NCI-H748 (cell line): ENCODE results near the gene FGGY.
A peak's percentile ranks its signal among the peaks of the same experiment; 100 is the strongest.
"Not testable (repeated sequence)": the region's sequence is repeated elsewhere in the genome, so short reads cannot be mapped to it uniquely, and the experiment has no call there.

ENCODE experiments used
- DNase-seq: peaks from one replicate; lab custom pipeline; 2025; ENCODE audit not compliant: unreplicated experiment; lab: John Stamatoyannopoulos, UW

Gene FGGY

GRCh38 chr1:59532102-59532501, 235.2 kb downstream of the FGGY start:
- no peak for DNase-seq

DNA sequence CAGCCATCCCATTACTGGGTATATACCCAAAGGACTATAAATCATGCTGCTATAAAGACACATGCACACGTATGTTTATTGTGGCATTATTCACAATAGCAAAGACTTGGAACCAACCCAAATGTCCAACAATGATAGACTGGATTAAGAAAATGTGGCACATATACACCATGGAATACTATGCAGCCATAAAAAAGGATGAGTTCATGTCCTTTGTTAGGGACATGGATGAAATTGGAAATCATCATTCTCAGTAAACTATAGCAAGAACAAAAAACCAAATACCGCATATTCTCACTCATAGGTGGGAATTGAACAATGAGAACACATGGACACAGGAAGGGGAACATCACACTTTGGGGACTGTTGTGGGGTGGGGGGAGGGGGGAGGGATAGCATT, 241.6 kb downstream of the FGGY start:
- DNase-seq = not testable (repeated sequence)

DNA sequence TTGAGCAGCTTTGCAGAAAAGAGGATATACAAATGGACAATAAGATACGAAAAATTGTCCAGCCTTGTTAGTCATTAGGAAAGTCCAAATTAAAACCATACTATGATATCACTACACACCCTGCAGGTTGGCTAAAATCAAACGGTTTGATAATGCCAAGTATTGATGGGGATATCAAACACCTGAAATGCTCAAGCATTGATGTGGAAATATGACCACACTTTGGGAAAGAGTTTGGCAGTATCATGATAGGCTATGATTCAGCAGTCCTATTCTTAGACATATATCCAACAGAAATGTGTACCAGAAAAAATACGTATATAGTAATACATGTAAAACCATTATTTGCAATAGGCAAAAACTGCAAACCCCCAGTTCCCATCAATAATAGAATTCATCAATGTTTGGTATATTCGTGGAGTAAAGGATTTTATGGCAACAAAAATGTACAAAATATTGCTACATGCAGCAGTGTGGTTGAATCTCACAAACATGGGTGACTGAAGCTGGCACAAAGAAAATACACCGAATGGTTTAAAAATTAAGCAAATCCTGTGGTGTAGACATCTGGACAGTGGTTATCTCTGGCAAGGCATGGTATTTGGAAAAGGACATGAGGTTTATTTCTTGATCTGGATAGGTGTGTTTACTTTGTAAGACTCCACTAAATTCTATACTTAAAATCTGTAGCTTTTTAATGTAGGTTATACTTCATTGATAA, 243.2 kb downstream of the FGGY start:
- DNase-seq = no peak

GRCh38 chr1:59541161-59541560, 244.3 kb downstream of the FGGY start:
- DNase-seq = no peak

GRCh38 chr1:59541891-59542290, 245.0 kb downstream of the FGGY start:
- DNase-seq = no peak

DNA sequence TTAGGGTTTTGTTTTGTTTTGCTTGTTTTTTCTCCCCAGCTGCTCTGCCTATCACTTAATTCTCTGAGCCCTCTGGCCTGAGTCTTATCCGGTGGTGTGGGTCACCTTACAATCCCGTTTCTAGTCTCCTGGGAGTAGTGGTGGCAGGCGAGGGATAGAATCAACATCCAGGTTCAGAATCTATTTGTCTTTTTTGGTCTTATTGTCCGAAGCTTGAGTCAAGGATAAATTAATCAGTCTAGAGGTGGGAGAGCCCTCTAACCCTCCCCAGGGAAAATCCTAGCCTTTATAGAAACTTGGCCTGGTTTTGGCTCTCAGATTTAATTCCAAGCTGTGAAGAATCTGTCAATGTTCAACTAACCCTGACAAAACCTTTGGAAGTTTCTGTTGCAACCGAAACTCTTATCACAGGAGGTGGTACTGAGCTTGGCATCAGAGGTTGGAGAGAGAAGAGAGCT, 246.3 kb downstream of the FGGY start:
- no peak for DNase-seq

DNA sequence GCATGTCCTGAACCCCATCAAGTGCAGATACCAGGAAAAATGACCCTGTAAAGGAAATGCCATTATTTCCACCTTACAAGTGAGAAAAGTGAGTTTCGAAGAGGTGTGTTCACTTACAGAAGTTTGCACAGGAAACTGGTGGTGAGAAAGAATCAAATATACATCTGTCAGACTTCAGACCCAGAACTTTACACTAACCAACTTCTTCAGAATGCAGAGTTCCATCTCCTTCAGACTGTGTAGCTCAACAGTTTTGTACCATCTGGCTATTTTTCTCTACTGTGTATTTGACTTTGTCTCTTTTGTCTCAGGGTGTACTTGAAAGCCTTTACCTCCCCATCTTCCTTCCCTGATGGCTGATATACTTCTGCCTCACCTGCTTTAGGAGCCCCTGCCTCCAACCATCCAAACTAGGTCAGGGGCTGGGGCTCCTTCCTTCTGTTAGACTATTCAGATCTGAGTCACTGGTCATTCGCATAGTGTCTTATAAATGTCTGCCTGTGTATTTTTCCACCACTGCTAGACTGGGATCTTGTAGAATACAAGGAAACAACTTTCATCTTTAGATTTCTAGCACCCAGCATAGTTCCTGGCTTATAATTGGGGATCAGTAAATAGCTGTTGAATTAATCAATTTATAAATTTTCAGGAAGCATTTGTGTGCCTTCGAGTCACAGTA, 247.9 kb downstream of the FGGY start:
- DNase-seq = no peak

GRCh38 chr1:59545830-59546229, 248.9 kb downstream of the FGGY start:
- no peak for DNase-seq

GRCh38 chr1:59549066-59549837, 252.4 kb downstream of the FGGY start:
- no peak for DNase-seq

DNA sequence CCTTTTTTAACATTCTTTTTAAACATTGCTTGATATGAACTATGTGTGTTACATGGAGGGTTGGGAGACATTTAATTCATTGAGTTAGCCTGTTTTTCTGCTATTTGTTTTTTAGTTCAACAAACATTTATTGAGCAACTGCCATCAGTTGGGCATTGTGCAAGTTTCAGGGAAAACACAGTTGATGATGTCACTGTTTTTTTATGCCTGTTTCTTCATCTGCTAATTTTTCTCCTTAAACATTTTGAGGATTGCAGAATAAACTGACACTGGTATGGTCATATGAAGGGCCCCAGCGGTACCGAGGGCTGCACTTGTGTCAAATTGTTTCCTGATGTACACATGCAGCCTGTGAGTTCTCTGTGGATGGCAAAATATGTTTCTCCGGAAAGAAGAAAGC, 253.0 kb downstream of the FGGY start:
- DNase-seq = no peak

DNA sequence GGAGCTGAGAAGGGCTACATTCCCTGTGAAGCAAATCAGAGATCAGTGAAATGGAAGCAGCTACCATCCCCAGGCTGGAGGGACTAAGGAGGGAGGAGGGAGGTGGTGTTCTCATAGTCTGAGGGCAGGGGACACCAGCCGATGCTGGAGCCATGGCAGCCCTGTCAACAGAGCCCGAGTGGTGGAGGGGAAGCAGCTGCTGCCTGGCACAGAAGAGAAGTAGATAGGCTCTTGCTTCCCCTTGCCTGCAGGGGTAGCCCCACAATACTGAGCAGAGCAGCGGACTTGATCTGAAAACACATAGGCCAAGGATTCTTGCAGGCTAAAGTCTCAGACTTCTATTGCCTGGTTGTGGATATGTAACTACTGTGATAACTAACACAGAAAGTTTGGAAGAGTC, 255.1 kb downstream of the FGGY start:
- DNase-seq = no peak

DNA sequence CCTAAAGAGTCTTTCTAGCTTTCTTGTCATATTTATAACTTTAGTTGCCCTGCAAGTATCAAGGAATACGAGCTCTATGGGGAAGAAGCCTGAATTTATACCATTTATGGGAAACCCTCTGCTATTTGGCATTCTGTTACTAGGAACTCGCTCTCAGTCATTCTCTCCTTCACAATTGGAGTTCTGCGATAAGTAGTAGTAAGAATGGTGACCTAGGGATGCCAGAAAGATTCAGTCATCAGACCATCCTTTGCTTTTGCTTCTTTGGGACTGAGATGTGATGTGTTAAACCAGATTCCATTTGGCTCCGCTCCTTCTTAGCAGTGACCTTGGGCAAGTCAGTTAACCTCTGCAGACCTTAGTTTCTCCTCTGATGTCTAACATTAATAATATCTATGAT, 256.5 kb downstream of the FGGY start:
- DNase-seq = no peak

GRCh38 chr1:59554011-59554663, 257.2 kb downstream of the FGGY start:
- no peak for DNase-seq

DNA sequence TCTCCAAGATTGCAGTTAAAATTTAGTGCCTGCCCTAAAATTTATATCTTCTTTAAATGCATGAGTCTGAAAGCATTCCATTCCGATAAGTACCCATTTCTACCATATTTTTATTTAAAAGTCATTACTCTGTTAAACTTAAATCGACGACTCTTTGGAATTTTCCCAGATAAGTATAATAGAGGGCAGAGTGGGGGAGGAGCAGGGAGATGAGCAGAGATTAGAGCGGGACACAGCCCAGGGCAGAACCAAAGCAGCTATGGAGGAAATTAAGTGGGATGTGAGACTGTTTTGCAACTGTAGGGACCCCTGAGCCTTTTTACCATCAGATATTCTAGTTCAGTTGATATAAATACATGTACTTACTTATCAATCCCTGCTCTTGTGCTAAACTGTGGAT, 257.9 kb downstream of the FGGY start:
- no peak for DNase-seq

DNA sequence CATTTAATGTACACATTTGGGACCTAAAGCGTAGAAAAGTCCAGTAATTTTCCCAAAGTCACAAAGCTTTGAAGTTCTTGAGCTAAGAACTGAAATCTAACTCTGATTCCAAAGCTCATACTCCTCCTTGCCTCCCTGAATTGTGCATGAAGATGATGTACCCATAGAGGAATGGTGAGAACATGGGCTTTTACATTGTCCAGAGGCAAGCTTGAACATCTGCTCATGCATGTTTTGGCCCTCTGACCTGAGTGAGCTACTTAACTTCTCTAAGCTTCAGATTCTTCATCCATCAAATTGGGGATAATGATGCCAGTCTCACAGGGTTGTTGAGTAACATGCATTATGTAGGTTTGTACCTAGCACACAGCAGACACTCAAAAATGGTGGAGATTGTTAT, 259.5 kb downstream of the FGGY start:
- DNase-seq = no peak

DNA sequence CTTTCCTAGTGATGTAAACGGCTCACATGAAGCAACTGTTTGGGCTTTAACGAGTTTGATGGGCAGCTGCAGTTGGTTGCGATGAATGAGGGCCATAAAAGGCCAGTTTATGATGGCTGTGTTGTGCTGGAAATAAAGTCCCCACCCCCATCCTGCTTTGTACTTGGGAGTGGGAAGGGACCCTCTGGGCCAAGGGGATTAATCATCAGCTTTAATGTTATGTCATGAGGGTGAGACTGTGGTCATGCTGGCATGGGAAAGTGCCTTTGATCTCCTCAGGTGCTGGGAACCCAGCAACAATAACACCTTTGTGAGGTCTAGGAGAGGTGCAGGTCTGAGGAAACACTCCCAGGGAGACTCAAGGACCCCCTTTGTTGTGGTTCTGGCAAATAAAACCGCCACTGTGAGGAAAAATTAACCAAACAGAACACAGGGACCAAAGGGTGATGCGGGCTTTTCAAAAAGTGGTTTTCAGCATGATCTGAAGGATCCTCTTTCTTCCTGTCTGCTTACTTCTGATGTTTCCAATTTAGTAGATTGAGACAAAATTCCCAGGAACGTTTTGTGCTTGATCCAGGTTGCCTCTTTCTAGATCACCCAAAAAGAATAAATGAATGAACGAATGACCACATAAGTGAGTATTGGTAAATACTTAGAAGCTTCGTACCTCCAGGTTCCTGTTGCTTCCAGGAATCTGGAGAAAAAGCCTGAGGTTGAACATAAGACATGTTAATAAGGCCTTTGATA, 260.1 kb downstream of the FGGY start:
- peak; percentile 38 for DNase-seq

- no peak for DNase-seq
Observed at GRCh38 chr1:59557549-59557885, 260.6 kb downstream of the FGGY start.

DNA sequence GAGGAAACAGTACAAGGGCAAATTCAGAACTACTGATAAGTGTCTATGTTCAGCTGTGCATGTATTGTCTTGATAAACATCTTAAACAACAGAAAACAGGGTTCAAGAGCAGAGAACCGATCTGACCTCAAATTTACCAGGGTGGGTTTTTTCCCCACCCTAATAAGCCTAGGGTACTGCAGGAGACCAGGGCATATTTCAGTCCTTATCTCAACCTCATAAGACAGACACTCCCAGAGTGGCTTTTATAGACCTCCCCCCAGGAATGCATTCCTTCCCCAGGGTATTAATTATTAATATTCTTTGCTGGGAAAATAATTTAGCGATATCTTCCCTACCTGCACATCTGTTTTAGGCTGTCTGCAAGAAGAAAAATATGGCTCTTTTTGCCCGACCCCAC, 261.7 kb downstream of the FGGY start:
- DNase-seq = not testable (repeated sequence)

- no peak for DNase-seq
Observed at GRCh38 chr1:59560807-59561450, 264.0 kb downstream of the FGGY start.

GRCh38 chr1:59561796-59562195, 264.9 kb downstream of the FGGY start:
- no peak for DNase-seq
